Sigmoid colon (tissue), 4 donors: Measurements from ENCODE around the gene ZG16.

Experiments used
- CTCF ChIP-seq, 4 experiments: fragments of 450-650 bp in 3 of 4; fragments of 200-600 bp in 1 of 4; IDR thresholded peaks; one replicate each; pipeline ENCODE4 v1.5.1; 2016 to 2019; ENCODE audit warnings: antibody characterized with exemption in 4 of 4, mild to moderate bottlenecking in 3 of 4, moderate library complexity in 2 of 4
- POLR2A ChIP-seq, 2 donors: fragments of 450-650 bp; IDR thresholded peaks; one replicate each; pipeline ENCODE4 v1.6.1; 2016; ENCODE audit warnings: antibody characterized with exemption in 2 of 2, mild to moderate bottlenecking in 2 of 2, moderate library complexity in 2 of 2
- POLR2AphosphoS5 ChIP-seq, 4 donors: sonication (generic); formaldehyde crosslinking; IDR thresholded peaks; one replicate each; pipeline ENCODE4 v1.6.1; 2017; ENCODE audit warnings: antibody characterized with exemption in 4 of 4

DNA sequence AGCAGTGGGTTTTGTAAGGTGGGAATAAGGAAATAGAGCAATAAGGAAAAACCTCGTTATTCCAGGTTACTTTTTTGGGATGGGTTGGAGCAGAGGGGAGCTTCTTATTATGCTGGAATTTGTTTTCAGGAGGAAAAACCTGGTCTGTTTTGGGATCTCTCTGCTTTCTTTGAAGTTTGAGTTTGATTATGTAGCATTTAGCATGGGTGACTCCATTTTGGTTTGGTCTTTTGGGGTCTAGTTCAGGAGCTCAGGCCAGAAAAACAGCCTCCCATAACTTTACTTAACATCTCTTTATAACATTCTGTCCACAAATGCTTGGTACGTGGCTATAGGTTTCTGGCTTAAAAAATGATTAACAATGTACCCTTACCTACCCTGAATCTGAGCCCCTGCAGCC lies 8.5 kb upstream of the ZG16 start:
- TF ChIP-seq CTCF (IDR thresholded peaks at IDR 0.05) (no peak), POLR2A (IDR thresholded peaks at IDR 0.05) (no peak), POLR2AphosphoS5 (IDR thresholded peaks at IDR 0.05) (no peak)
